SK-N-SH (cell line): ENCODE data around the gene AGL.

Experiments used
- CTCF ChIP-seq: fragments of 200-600 bp; sonication (generic); IDR thresholded peaks from 2 replicates; pipeline ENCODE4 v1.6.1; 2017; ENCODE audit warnings: antibody characterized with exemption, mild to moderate bottlenecking, moderate library complexity
- EP300 ChIP-seq, 2 experiments: IDR thresholded peaks; 2 replicates each; pipeline versions ENCODE4 v1.4.0 to v1.6.1; 2012; ENCODE audit warnings: borderline replicate concordance in 1 of 2, low read depth in 1 of 2, low read length in 1 of 2
- FOXJ3 ChIP-seq: sonication (generic); formaldehyde crosslinking; IDR thresholded peaks from 2 replicates; pipeline ENCODE4 v1.5.1; 2020; ENCODE audit warnings: mild to moderate bottlenecking, missing genetic modification reagents
- MAX ChIP-seq: IDR thresholded peaks from 2 replicates; pipeline ENCODE4 v1.4.0; 2012; ENCODE audit warnings: low read depth
- PBX3 ChIP-seq: IDR thresholded peaks from 2 replicates; pipeline ENCODE4; 2012
- RAD21 ChIP-seq: IDR thresholded peaks from 2 replicates; pipeline ENCODE4 v1.6.1; 2012; ENCODE audit warnings: mild to moderate bottlenecking, low read length
- RFX5 ChIP-seq: IDR thresholded peaks from 2 replicates; pipeline ENCODE4 v1.6.1; 2012; ENCODE audit warnings: mild to moderate bottlenecking, improper control_type of control experiment, low read length
- SIN3A ChIP-seq: IDR thresholded peaks from 2 replicates; pipeline ENCODE4 v1.6.1; 2012; ENCODE audit warnings: low read depth, mild to moderate bottlenecking, low read length, moderate library complexity, borderline replicate concordance
- SMC3 ChIP-seq: IDR thresholded peaks from 2 replicates; pipeline ENCODE4 v1.6.1; 2012; ENCODE audit warnings: low read depth, low read length, improper control_type of control experiment
- TAF1 ChIP-seq: IDR thresholded peaks from 2 replicates; pipeline ENCODE4 v1.6.1; 2012; ENCODE audit warnings: low read depth, mild to moderate bottlenecking, low read length, moderate library complexity, borderline replicate concordance
- USF1 ChIP-seq: IDR thresholded peaks from 2 replicates; pipeline ENCODE4 v1.4.0; 2012; ENCODE audit warnings: low read depth, borderline replicate concordance

GRCh38 chr1:99956755-99957154 lies 106.6 kb downstream of the AGL start:
- TF ChIP-seq CTCF (no peak), SMC3 (no peak), MAX (no peak), RAD21 (no peak), USF1 (no peak), TAF1 (no peak), SIN3A (no peak), EP300 (IDR thresholded peaks at IDR 0.05; ENCODE audit: borderline replicate concordance in 1 of 2, low read depth in 1 of 2, low read length in 1 of 2) (no peak), RFX5 (no peak), PBX3 (no peak), FOXJ3 (CRISPR knock-in tag) (no peak)
